NCI-H2227 (cell line): ENCODE results near the gene DYNLT4.

Experiments used
- DNase-seq: peaks from one replicate; lab custom pipeline; 2025; ENCODE audit not compliant: unreplicated experiment; lab: John Stamatoyannopoulos, UW

Gene DYNLT4

GRCh38 chr1:44790968-44791801 lies 16.0 kb downstream of the DYNLT4 start:
- no peak for DNase-seq

GRCh38 chr1:44788120-44788860 lies 18.9 kb downstream of the DYNLT4 start, which contains the start of gene BEST4:
BEST4 (minus strand) TSS chr1:44788170; CDS start chr1:44787705, 465 bp downstream.
- DNase-seq: no peak

- DNase-seq: no peak
Measured at GRCh38 chr1:44787506-44787905, 19.6 kb downstream of the DYNLT4 start.

GRCh38 chr1:44786841-44787426 lies 20.2 kb downstream of the DYNLT4 start:
- DNase-seq: no peak

DNA sequence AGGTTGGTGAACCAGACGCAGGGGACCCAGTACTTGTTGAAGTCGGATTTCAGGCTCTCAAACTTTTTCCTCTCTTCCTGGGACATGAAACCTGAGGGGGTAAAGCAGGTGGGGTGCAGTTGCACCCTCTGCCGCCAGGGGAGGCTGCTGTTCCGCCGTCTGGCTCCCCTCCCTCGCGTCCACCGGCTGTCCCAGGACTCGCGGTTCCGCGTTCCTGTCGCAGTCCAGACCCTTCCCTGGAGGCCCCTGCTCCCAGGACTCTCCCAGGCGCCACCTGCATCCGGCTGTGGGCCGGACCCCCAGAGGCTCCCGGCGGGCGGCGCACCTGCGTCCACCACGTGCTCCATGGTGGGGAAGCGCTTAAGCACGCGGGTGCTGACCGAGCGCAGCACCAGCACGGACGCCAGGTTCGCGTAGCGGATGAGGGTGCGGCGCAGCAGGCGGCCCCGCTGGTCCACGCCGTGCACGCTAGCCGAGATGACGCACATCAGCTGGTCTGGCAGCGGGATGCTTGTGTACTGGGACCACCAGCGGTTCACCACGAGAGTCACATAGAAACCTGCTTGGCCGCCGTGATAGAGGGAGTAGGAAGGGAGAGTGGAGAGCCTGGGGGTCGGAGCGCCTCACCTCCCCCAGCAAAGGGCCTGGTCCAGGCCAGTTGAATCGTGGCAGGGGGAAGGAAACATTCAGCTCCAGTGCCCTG lies 20.9 kb downstream of the DYNLT4 start:
- no peak for DNase-seq

- DNase-seq: no peak
Measured at GRCh38 chr1:44785501-44786137, 21.5 kb downstream of the DYNLT4 start.

DNA sequence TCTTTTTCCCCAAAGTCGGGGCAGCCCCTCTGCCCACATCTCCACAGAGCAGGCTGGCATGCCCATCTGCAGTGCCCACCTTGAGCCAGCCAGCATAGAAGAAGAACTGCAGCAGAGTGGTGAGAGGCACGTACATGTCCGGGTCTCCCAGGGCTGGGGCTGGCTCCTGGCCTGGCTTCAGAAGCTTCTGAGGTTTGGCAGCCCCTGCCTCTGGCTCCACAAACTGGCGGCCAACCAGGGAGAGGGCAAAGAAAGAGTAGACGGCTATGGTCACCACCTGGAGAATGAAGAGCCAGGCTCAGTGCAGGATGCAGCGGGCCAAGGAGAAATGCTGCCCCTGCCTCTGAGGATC lies 22.1 kb downstream of the DYNLT4 start:
- DNase-seq: no peak

- DNase-seq: peak; percentile 50
Measured at GRCh38 chr1:44784094-44785028, 22.8 kb downstream of the DYNLT4 start.

DNA sequence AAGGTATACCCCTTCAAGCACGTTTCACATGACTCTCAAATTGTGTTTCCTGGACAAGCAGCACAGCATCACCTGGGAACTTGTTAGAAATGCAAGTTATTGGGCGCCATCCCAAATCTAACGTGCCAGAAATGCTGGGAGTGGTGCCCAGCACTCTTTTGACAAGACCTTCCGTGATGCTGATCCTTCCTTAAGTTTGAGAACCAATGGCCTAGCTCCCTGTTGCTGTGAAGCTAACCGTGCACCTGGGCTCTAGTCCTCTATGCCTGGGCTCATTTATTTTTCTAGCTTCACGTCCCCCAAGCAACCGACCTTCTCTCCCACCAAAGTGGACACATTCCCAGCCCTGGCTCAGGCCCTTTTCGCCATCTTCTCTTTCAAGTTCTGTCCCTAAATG lies 23.5 kb downstream of the DYNLT4 start:
- no peak for DNase-seq

DNA sequence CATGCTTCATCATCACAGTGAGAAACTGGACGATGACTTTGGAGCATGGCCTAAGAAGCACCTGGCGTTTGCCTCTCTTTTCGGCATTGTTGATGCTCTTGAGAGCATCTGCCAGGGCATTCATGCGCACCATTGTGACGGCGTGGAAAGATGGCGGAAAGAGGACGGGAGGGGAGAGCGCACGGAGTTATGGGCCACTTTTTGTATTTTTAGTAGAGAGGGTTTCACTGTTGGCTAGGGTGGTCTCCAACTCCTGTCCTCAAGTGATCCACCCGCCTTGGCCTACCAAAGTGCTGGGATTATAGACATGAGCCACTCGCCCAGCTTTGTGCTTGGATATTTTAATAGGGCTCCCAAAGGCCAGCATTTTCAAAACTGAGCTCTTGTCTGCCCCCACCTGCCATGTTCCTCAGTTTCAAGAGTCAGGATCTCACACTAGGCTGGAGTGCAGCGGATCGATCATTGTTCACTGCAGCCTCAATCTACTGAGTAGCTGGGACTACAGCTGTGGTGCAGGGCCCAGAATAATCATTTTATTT lies 26.5 kb downstream of the DYNLT4 start:
- no peak for DNase-seq

DNA sequence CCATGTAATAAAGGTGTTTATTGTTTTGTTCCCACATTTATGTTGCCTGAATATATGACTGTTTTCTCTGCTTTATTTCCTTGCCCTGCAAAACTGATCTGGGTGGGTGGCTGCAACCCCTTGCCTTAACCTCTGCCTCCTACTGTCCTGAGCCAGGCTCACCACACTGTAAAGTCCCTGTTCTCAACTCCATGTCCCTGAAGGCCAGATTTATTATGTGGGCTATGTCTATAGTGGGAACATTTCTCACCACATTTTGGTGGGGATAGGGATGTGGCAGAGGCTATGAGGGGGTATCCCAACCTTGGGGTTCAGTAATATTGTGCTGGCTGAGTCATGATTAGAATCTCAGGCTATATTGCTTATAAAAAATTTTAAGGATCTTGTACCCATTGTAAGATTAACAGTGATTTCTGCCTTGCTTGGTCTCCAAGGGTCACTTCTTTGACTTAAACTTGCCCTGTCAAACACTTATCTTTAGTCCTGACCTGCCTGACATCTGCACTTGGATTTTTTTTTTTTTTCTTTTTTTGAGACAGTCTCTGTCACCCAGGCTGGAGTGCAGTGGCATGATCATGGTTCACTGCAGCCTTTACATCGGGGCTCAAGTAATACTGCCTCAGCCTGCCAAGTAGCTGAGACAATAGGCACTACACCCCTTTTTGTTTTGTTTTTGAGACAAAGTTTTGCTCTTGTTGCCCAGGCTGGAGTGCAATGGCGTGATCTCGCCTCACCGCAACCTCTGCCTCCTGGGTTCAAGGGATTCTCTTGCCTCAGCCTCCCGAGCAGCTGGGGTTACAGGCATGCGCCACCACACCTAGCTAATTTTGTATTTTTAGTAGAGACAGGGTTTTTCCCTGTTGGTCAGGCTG lies 28.2 kb downstream of the DYNLT4 start:
- DNase-seq: no peak

GRCh38 chr1:44777969-44778635 lies 29.0 kb downstream of the DYNLT4 start:
- DNase-seq: no peak

- no peak for DNase-seq
Measured at GRCh38 chr1:44777547-44777946, 29.6 kb downstream of the DYNLT4 start.

DNA sequence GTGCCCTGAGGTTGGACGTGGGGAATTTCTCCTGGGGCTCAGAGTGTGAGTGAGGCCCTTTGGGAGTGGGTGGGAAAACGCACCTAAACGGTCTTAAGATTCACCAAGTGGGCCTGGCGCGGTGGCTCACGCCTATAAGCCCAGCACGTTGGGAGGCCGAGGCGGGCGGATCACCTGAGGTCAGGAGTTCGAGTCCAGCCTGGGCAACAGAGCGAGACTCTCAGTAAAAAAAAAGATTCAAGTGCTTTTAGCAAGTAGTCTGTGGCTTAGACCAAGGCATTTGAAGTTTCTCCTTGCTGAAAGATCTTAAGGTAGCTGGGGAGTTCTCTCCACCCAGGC lies 30.5 kb downstream of the DYNLT4 start:
- no peak for DNase-seq

- no peak for DNase-seq
Measured at GRCh38 chr1:44775930-44776729, 31.0 kb downstream of the DYNLT4 start.

DNA sequence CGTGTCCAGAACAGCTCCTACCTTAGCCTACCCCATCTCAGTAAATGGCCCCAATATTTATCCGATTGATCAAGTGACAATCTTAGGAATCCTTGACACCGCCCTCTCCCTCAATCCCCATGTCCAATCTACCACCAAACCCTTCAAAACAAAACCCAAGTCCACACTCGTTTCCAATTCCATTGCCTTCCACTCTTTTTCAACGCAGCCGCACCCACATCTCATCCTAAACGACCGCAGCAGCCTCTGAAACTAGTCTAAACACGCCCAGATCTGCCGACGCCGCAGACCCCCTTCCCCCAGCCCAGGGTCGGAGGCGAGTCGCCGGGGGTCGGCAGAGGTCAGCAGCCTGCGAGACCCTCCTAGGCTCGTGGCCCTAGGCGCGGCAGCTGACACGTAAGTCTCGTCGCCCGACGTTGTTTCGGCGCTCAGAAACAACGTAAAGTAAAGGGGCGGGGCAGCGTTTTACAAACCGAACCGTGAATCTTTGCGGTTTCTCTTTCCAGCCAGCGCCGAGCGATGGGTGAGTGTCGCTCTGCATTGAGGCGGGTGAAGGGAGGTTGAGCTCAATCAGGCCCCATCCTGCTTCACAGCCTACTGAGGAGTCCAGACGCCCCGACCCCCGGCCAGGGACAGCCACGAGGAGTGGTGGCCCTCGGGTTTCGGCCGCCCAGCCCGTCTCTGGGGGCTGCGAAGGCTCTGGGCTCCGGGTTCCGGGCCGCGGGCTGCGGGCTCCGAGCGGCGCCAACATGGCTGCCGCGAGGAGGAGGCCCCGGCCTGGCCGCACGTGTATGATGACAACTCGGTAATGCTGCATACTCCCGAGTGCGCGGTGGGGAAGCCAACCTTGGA lies 31.8 kb downstream of the DYNLT4 start, which contains the start of gene RPS8:
TSS of gene RPS8 (plus strand) at position 463 of the 852 bp plus-strand sequence. CDS start at position 520, 57 bp downstream.
- peak; percentile 98 for DNase-seq
